GM21576 (cell line): ENCODE data around the gene ATG4A.

Source experiments
- ATAC-seq: cut with Tn5 transposase; IDR thresholded peaks from one replicate; pipeline ENCODE4 v1.9.1; 2021; ENCODE audit warnings: mild to moderate bottlenecking, moderate library complexity; ENCODE audit not compliant: unreplicated experiment

The ATG4A gene

GRCh38 chrX:108121291-108121690 is 29.7 kb downstream of the ATG4A start:
- ATAC-seq, result no peak

- ATAC-seq, result no peak
Observed at GRCh38 chrX:108122748-108123147, 31.2 kb downstream of the ATG4A start.

DNA sequence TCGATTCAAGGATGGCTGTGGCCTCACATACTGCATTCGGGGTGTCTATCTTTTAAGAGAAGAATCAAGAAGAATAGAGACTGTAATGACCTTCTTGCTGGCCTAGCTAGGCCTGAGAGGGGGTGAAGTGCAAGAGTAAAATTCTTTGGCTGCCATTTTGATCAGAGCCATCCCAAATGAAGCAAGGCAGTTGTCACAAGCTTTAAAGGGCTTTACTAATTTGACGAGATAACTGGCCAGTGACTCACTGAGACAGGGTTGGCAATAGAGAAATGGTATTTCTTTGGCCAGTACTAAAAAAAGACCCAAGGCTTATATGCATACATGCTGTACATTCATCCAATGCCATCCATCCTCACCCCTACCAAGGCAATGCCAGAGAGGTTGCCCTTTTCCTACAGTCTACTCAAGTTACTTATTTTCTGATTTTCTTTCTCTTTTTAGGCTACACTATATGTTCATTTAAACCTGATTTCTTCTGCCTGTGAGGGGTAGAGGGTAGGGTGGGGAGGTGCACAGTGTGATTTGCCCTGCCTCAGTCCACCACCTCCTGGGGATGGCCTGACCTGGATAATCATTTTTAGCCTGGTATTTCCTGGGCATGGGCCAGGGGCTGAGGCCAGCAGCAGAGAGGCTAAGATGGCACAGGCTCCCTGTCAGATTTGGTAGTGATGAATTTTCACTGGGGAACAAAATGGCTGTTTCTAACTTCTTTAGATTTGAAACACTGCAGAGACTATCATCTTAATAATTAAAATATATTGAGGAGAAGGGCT is 32.2 kb downstream of the ATG4A start:
- ATAC-seq, result no peak

GRCh38 chrX:108126661-108127060 is 35.1 kb downstream of the ATG4A start:
- no peak for ATAC-seq

- no peak for ATAC-seq
Observed at GRCh38 chrX:108127152-108127551, 35.6 kb downstream of the ATG4A start.

GRCh38 chrX:108130889-108131288 is 39.3 kb downstream of the ATG4A start:
- no peak for ATAC-seq

- no peak for ATAC-seq
Observed at GRCh38 chrX:108131471-108131870, 39.9 kb downstream of the ATG4A start.

DNA sequence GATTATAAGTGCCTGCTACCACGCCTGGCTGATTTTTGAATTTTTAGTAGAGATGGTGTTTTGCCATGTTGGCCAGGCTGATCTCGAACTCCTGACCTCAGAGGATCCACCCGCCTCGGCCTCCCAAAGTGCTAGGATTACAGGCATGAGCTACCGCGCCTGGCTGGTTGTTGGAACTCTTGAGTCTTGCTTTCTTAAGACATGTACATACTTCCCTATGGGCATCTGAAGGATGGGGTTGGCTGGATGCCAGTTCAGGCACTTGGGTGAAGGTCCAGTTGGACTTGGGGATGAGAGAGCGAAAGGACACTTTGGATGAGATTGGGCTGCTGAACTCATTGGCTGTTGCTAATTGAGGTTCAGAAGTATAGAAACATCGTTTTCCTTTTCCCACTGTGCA is 40.5 kb downstream of the ATG4A start:
- ATAC-seq, result no peak

GRCh38 chrX:108132876-108133275 is 41.3 kb downstream of the ATG4A start:
- ATAC-seq, result no peak

GRCh38 chrX:108134724-108135123 is 43.1 kb downstream of the ATG4A start:
- ATAC-seq, result no peak

DNA sequence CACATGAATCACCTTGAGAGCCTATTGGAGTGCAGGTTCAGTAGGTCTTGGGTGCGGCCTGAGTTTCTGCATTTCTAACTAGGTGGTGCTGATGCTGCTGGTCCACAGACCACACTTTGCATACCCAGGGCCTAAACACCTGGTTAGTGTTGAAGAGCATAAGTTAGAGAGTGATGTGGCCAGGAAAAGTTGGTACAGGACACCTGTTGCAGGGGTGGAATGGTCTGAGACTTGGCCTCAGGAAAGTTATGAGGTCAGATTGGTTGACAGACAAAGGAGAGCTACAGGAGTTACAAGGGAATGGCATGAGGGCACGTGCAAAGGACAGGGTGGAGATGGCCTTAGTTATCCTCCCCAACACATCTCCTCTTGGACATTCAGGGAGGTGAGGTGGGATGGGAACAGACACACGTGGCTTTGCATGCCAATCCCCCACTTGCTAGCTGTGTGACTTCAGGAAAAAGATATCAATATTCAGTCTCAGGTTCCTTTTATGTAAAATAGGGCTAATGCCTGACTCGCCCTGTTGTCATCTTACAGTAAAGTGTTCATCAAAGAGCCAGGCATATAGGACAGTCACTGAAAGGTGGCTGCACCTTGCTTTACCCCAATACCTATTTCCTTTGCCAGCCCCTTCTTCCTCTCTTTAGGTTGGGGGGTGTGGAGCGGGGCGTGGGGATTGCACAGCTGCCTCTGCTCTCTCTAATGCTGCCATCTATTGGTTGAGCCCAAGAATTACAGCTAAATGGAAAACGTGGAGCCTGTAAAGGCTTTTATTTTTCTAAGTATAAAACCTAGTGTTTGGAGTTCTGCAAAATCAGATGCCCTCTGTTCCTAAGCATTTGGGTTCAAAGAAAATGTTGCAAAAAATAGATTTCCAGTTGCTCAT is 47.5 kb downstream of the ATG4A start:
- no peak for ATAC-seq

DNA sequence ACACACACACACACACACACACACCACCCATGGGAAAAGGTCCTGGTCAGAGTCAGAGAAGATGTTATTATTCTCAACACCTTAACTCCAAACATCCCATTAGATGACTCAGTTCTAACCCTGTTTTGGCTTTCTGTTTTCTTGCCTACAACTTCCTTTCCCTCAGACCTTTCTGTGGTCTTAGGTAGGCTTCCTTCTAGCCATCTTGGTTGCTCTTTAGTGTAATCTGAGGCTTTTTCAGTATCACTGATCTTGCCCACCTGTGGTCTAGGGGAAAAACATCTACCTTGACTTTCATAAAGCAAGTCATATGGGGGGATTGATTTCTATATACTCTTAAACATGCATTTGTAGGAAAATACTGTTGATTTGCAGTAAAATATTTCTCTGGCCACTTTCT is 56.9 kb downstream of the ATG4A start:
- ATAC-seq, result peak; percentile 68

GRCh38 chrX:108156082-108156481 is 64.5 kb downstream of the ATG4A start:
- ATAC-seq, result no peak

GRCh38 chrX:108156934-108157466 is 65.4 kb downstream of the ATG4A start:
- ATAC-seq, result no peak

GRCh38 chrX:108157628-108158027 is 66.0 kb downstream of the ATG4A start:
- no peak for ATAC-seq

DNA sequence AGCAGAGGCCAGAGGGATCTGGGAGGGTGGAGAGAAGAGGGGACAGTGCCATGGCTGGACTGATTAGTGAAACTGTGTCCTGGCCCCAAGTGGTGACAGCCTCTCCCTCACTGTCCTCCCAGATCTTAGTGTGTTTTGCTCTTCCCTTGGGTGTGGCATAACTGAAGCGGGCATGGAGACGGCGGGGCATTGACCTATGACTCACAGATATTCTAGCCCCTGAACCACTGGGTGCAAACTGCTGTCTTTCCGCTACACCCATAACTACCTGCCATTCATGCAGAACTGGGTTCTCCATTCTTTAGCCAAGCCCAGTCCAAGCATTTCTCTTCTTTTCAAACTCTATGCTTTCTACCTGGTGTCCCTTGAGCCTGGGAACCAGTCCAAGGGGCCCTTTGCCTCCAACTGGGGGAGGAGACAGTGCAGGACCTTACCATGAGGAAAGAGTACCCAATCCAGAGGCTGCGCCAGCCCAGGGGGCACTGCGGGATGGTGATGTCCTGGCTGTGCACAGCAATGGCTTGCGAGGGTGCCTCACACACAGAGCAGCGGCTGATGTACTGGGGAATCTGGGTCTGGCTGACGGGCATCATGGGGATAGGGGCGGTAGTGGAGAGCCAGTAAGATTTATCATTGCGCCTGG is 67.6 kb downstream of the ATG4A start:
- ATAC-seq, result no peak

GRCh38 chrX:108160309-108160708 is 68.7 kb downstream of the ATG4A start:
- ATAC-seq, result no peak

- ATAC-seq, result no peak
Observed at GRCh38 chrX:108162265-108162664, 70.7 kb downstream of the ATG4A start.

- no peak for ATAC-seq
Observed at GRCh38 chrX:108163333-108164082, 71.9 kb downstream of the ATG4A start.

GRCh38 chrX:108165383-108166111 is 74.0 kb downstream of the ATG4A start:
- ATAC-seq, result no peak
